ENCODE data around the gene PROK1. TPM values are rescaled to one million over a fixed set of nuclear protein-coding genes. Genes with fewer than 3 reads are reported as not detected.
"Not testable (repeated sequence)": the region's sequence is repeated elsewhere in the genome, so short reads cannot be mapped to it uniquely, and the experiment has no call there.

PROK1 gene
- total RNA-seq, 8 experiments from 2014 or later = 0.13 to 0.57 (median 0.25) TPM; not detected in 4

- Histone ChIP-seq H3K4me3 (no peak overlapping the region), H3K27ac (no peak overlapping the region), H3K4me1 (replicated peaks in 1 of 2) (peaks cover 2 to 21% of the 10 kb centered on the region in 2 donors)
- in situ Hi-C loops (cut with MboI; ENCODE audit: low pct_unique_long_range_greater_than_20kb in 2 of 9, low sequenced_read_pairs in 9 of 9, unreplicated experiment in 9 of 9) = no loop called here
- ATAC-seq (replicated peaks in 6 of 8) = no peak
- WGBS, 10 experiments = 60 to 100% (median 88%) methylated on average over 1 to 4 of the region's 4 CpGs; no CpG with 5 or more reads in 3 of the 10 experiments
Observed at GRCh38 chr1:110438893-110439292, 12.1 kb upstream of the PROK1 start.

- in situ Hi-C loops (cut with MboI; ENCODE audit: low pct_unique_long_range_greater_than_20kb in 2 of 9, low sequenced_read_pairs in 9 of 9, unreplicated experiment in 9 of 9); ATAC-seq (replicated peaks in 6 of 8); H3K4me3 ChIP-seq; H3K27ac ChIP-seq: not testable (repeated sequence)
- WGBS, 10 experiments = 46 to 100% (median 75%) methylated on average over 1 to 3 of the region's 3 CpGs; no CpG with 5 or more reads in 4 of the 10 experiments
- peaks cover 0 to 21% of the 10 kb centered on the region in 2 donors for H3K4me1 ChIP-seq (replicated peaks in 1 of 2)
Observed at GRCh38 chr1:110439873-110440272, 11.1 kb upstream of the PROK1 start.

- no peak overlapping the region for H3K4me3 ChIP-seq
- H3K4me1 ChIP-seq (replicated peaks in 1 of 2) = peaks cover 0 to 19% of the 10 kb centered on the region in 2 donors
- 40 to 69% (median 64%) methylated on average over 1 to 3 of the region's 3 CpGs; no CpG with 5 or more reads in 4 of the 10 experiments for WGBS, 10 experiments
- no peak overlapping the region for H3K27ac ChIP-seq
- no peak for ATAC-seq (replicated peaks in 6 of 8)
- in situ Hi-C loops (cut with MboI; ENCODE audit: low pct_unique_long_range_greater_than_20kb in 2 of 9, low sequenced_read_pairs in 9 of 9, unreplicated experiment in 9 of 9) = no loop called here
Observed at GRCh38 chr1:110440877-110441276, 10.1 kb upstream of the PROK1 start.

- Histone ChIP-seq H3K27ac (no peak overlapping the region), H3K4me1 (replicated peaks in 1 of 2) (peaks cover 0 to 9% of the 10 kb centered on the region in 2 donors), H3K4me3 (no peak overlapping the region)
- peak in 2 of 8 experiments; percentile 77 to 83 for ATAC-seq (replicated peaks in 6 of 8)
- in situ Hi-C loops (cut with MboI; ENCODE audit: low pct_unique_long_range_greater_than_20kb in 2 of 9, low sequenced_read_pairs in 9 of 9, unreplicated experiment in 9 of 9) = no loop called here
Observed at GRCh38 chr1:110441888-110442287, 9.1 kb upstream of the PROK1 start.

- Histone ChIP-seq H3K4me1 (replicated peaks in 1 of 2) (no peaks in the 10 kb centered on the region), H3K4me3 (no peak overlapping the region), H3K27ac (no peak overlapping the region)
- WGBS, 10 experiments = 0 to 76% (median 63%) methylated on average over 1 to 8 of the region's 8 CpGs; no CpG with 5 or more reads in 1 of the 10 experiments
- no peak for ATAC-seq (replicated peaks in 6 of 8)
- in situ Hi-C loops (cut with MboI; ENCODE audit: low pct_unique_long_range_greater_than_20kb in 2 of 9, low sequenced_read_pairs in 9 of 9, unreplicated experiment in 9 of 9) = no loop called here
Observed at GRCh38 chr1:110443451-110443850, 7.5 kb upstream of the PROK1 start.

DNA sequence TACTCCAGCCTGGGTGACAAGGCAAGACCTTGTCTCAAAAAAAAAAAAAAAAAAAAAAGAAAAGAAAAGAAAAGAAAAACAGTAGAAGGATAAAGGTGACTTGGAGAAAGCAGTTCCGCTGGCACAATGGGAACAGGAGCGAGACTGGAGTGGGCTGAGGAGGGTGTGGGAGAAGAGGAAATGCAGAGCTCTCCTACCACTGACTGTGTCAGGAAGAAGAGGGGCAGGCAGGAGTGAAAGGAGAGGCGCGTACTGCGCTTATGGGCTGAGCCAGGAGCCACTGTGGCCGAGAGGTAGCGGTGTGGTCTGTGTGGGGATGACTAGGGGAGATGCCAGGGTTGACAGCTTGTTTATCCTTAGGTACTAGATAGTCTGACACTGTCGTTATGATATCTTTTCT is 6.4 kb upstream of the PROK1 start:
- 50 to 100% (median 87%) methylated on average over 2 to 8 of the region's 8 CpGs for WGBS, 10 experiments
- Histone ChIP-seq H3K4me3 (no peak overlapping the region), H3K4me1 (replicated peaks in 1 of 2) (no peaks in the 10 kb centered on the region), H3K27ac (no peak overlapping the region)
- in situ Hi-C loops (cut with MboI; ENCODE audit: low pct_unique_long_range_greater_than_20kb in 2 of 9, low sequenced_read_pairs in 9 of 9, unreplicated experiment in 9 of 9) = no loop called here
- ATAC-seq (replicated peaks in 6 of 8) = no peak

GRCh38 chr1:110449661-110450651 is 993 bp upstream of the PROK1 start:
- 10 to 100% (median 56%) methylated on average over 1 to 11 of the region's 12 CpGs for WGBS, 10 experiments
- in situ Hi-C loops (cut with MboI; ENCODE audit: low pct_unique_long_range_greater_than_20kb in 2 of 9, low sequenced_read_pairs in 9 of 9, unreplicated experiment in 9 of 9) = loop anchor here (10.0 to 25.0 kb wide), 5 partner anchors 135 to 413 kb away; partner anchors contain the start of genes KCNC4 (in 5 of the 9), STRIP1 (in 2 of the 9) and ALX3 (in 1 of the 9)
- Histone ChIP-seq H3K27ac (no peak overlapping the region), H3K4me3 (no peak overlapping the region), H3K4me1 (replicated peaks in 1 of 2) (no peaks in the 10 kb centered on the region)
- peak in 2 of 8 experiments; percentile 29 to 72 for ATAC-seq (replicated peaks in 6 of 8)

GRCh38 chr1:110452330-110452729 is 1.4 kb downstream of the PROK1 start:
- ATAC-seq (replicated peaks in 6 of 8) = no peak
- in situ Hi-C loops (cut with MboI; ENCODE audit: low pct_unique_long_range_greater_than_20kb in 2 of 9, low sequenced_read_pairs in 9 of 9, unreplicated experiment in 9 of 9) = loop anchor here (10.0 to 25.0 kb wide), 5 partner anchors 138 to 415 kb away; partner anchors contain the start of genes KCNC4 (in 5 of the 9), STRIP1 (in 2 of the 9) and ALX3 (in 1 of the 9)
- no peak overlapping the region for H3K27ac ChIP-seq

DNA sequence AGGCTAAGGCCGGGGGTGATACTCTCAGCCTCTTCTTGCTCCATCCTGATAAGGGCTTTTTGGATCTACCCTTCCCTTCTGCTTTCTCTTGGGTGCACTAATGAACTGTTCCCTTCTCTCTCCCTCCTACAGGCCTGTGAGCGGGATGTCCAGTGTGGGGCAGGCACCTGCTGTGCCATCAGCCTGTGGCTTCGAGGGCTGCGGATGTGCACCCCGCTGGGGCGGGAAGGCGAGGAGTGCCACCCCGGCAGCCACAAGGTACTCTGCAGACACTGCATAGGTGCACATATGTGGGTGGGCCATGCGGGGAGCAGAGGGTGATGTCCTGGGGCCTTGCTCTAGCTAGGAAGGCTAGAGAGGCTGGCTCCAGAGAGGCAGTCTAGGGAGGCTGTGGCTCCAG is 2.9 kb downstream of the PROK1 start:
- WGBS, 10 experiments = 29 to 98% (median 85%) methylated on average over 1 to 9 of the region's 9 CpGs; no CpG with 5 or more reads in 3 of the 10 experiments
- H3K4me1 ChIP-seq (replicated peaks in 1 of 2) = no peaks in the 10 kb centered on the region
- in situ Hi-C loops (cut with MboI; ENCODE audit: low pct_unique_long_range_greater_than_20kb in 2 of 9, low sequenced_read_pairs in 9 of 9, unreplicated experiment in 9 of 9) = loop anchor here (10.0 to 25.0 kb wide), 5 partner anchors 139 to 417 kb away; partner anchors contain the start of genes KCNC4 (in 5 of the 9), STRIP1 (in 2 of the 9) and ALX3 (in 1 of the 9)
- H3K4me3 ChIP-seq = no peak overlapping the region
- ATAC-seq (replicated peaks in 6 of 8) = no peak
- H3K27ac ChIP-seq = no peak overlapping the region

More at GRCh38 chr1:110452330-110452729, 1.4 kb downstream of the PROK1 start:
- no peak overlapping the region for H3K4me3 ChIP-seq
- WGBS, 10 experiments = 0 to 92% (median 66%) methylated on average over 2 to 7 of the region's 7 CpGs; no CpG with 5 or more reads in 2 of the 10 experiments
- no peaks in the 10 kb centered on the region for H3K4me1 ChIP-seq (replicated peaks in 1 of 2)

DNA sequence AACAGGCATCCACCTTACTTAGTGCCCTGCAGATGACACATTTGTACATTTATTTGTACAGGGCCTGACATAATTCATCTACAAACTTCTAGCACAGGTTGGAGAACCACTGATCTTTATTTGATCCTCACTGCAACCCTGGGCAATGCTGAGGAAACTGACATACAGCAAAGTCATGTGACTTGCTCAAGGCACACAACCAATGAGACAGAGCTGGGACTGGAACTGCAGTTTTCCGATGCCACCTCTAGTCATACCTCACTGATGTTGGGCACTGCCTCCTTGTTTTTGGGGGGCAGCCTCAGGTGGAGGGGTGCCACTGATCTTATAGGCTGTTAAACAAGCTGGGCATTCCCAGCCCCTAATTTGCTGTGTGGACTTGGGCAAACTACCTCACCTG is 3.4 kb downstream of the PROK1 start:
- H3K4me1 ChIP-seq (replicated peaks in 1 of 2) = no peaks in the 10 kb centered on the region
- no peak overlapping the region for H3K27ac ChIP-seq
- WGBS, 10 experiments = 57 to 100% (median 86%) methylated on average over 1 of the region's 1 CpG; no CpG with 5 or more reads in 5 of the 10 experiments
- no peak for ATAC-seq (replicated peaks in 6 of 8)
- H3K4me3 ChIP-seq = no peak overlapping the region
- in situ Hi-C loops (cut with MboI; ENCODE audit: low pct_unique_long_range_greater_than_20kb in 2 of 9, low sequenced_read_pairs in 9 of 9, unreplicated experiment in 9 of 9) = loop anchor here (10.0 to 25.0 kb wide), 5 partner anchors 140 to 417 kb away; partner anchors contain the start of genes KCNC4 (in 5 of the 9), STRIP1 (in 2 of the 9) and ALX3 (in 1 of the 9)

DNA sequence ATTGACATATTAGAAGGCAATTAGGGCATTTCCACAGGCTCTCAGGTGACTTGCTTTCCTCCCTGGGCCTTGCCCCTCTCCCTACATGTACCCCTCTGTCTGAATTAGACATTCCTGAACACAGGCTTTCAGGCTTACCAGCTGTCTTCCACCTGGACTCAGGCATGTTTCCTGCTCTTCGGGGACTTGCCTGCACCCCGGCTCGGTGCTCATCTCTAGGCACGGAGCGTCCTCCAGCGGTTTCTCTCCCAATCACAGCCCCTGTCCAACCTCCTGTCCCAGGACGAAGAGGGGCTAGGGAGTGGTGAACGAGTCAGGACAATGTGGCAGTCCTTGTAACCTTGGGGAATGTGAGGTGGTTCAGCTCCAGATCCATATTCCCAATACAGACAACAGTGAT is 4.2 kb downstream of the PROK1 start:
- no peak overlapping the region for H3K4me3 ChIP-seq
- ATAC-seq (replicated peaks in 6 of 8) = peak in 3 of 8 experiments; percentile 14 to 62 (median 62)
- H3K4me1 ChIP-seq (replicated peaks in 1 of 2) = no peaks in the 10 kb centered on the region
- WGBS, 10 experiments = 6 to 72% (median 43%) methylated on average over 2 to 8 of the region's 8 CpGs; no CpG with 5 or more reads in 4 of the 10 experiments
- no peak overlapping the region for H3K27ac ChIP-seq
- in situ Hi-C loops (cut with MboI; ENCODE audit: low pct_unique_long_range_greater_than_20kb in 2 of 9, low sequenced_read_pairs in 9 of 9, unreplicated experiment in 9 of 9) = loop anchor here (10.0 to 25.0 kb wide), 5 partner anchors 140 to 418 kb away; partner anchors contain the start of genes KCNC4 (in 5 of the 9), STRIP1 (in 2 of the 9) and ALX3 (in 1 of the 9)

DNA sequence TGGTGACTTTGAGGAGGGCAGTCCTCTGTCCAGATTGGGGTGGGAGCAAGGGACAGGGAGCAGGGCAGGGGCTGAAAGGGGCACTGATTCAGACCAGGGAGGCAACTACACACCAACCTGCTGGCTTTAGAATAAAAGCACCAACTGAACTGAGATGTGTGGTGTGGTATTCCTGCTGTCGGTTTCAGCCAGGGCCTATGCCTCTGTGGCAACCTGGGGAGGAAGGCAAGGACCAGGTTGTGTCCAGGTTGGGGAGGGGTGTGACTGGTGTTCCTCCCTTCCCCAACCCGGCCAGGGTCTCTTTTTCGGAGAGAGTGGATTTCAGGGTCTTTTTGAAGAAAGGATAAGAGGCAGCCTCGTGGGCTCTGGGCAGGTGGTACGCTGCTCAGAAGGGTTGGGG is 6.3 kb downstream of the PROK1 start:
- Histone ChIP-seq H3K4me1 (replicated peaks in 1 of 2) (no peaks in the 10 kb centered on the region), H3K4me3 (no peak overlapping the region), H3K27ac (no peak overlapping the region)
- no peak for ATAC-seq (replicated peaks in 6 of 8)
- in situ Hi-C loops (cut with MboI; ENCODE audit: low pct_unique_long_range_greater_than_20kb in 2 of 9, low sequenced_read_pairs in 9 of 9, unreplicated experiment in 9 of 9) = loop anchor here (10.0 to 25.0 kb wide), 5 partner anchors 142 to 420 kb away; partner anchors contain the start of genes KCNC4 (in 5 of the 9), STRIP1 (in 2 of the 9) and ALX3 (in 1 of the 9)
- 0 to 100% (median 81%) methylated on average over 1 to 5 of the region's 5 CpGs; no CpG with 5 or more reads in 6 of the 10 experiments for WGBS, 10 experiments

All from motor neuron (in vitro differentiated cells).